GM12875 (cell line): Measurements from ENCODE around the gene SGIP1.

ENCODE experiments used
- H3K4me3 ChIP-seq: one replicate; pipeline ENCODE4 v1.5.1; 2011; ENCODE audit warnings: low read depth, low read length, control low read depth
- CTCF ChIP-seq: IDR thresholded peaks from 2 replicates; pipeline ENCODE4 v1.5.1; 2011; ENCODE audit warnings: low read depth, mild to moderate bottlenecking, control low read depth, inconsistent platforms, low read length, moderate library complexity, borderline replicate concordance; ENCODE audit not compliant: insufficient read depth

SGIP1 gene

GRCh38 chr1:66552287-66552686 lies 18.3 kb downstream of the SGIP1 start:
- no peak for TF ChIP-seq CTCF
- no peak overlapping the region for H3K4me3 ChIP-seq

- no peak overlapping the region for H3K4me3 ChIP-seq
- no peak for TF ChIP-seq CTCF
Observed at GRCh38 chr1:66552829-66553228, 18.9 kb downstream of the SGIP1 start.

GRCh38 chr1:66553846-66554245 lies 19.9 kb downstream of the SGIP1 start:
- no peak overlapping the region for H3K4me3 ChIP-seq
- no peak for TF ChIP-seq CTCF

GRCh38 chr1:66556161-66556611 lies 22.2 kb downstream of the SGIP1 start:
- H3K4me3 ChIP-seq: no peak overlapping the region
- TF ChIP-seq CTCF: no peak

GRCh38 chr1:66557157-66557556 lies 23.2 kb downstream of the SGIP1 start:
- TF ChIP-seq CTCF: no peak
- no peak overlapping the region for H3K4me3 ChIP-seq

- no peak overlapping the region for H3K4me3 ChIP-seq
- no peak for TF ChIP-seq CTCF
Observed at GRCh38 chr1:66559517-66559916, 25.6 kb downstream of the SGIP1 start.

- no peak for TF ChIP-seq CTCF
- H3K4me3 ChIP-seq: no peak overlapping the region
Observed at GRCh38 chr1:66562561-66562960, 28.6 kb downstream of the SGIP1 start.
